HG03097 (cell line): ENCODE results near the gene NUDCD3.

Experiments
- ATAC-seq: cut with Tn5 transposase; IDR thresholded peaks from one replicate; pipeline ENCODE4 v1.9.1; 2021; ENCODE audit not compliant: unreplicated experiment, low FRiP score

NUDCD3 gene

GRCh38 chr7:44373418-44373740 lies 117.1 kb downstream of the NUDCD3 start:
- ATAC-seq: no peak

GRCh38 chr7:44372560-44373417 lies 117.7 kb downstream of the NUDCD3 start:
- ATAC-seq: no peak

- ATAC-seq: no peak
Observed at GRCh38 chr7:44368885-44369284, 121.6 kb downstream of the NUDCD3 start.

GRCh38 chr7:44368455-44368854 lies 122.0 kb downstream of the NUDCD3 start:
- ATAC-seq: no peak

GRCh38 chr7:44367475-44368043 lies 122.9 kb downstream of the NUDCD3 start:
- ATAC-seq: no peak

GRCh38 chr7:44366986-44367385 lies 123.5 kb downstream of the NUDCD3 start:
- ATAC-seq: no peak

GRCh38 chr7:44353668-44354067 lies 136.8 kb downstream of the NUDCD3 start:
- ATAC-seq: no peak

- no peak for ATAC-seq
Observed at GRCh38 chr7:44348851-44349781, 141.3 kb downstream of the NUDCD3 start.

GRCh38 chr7:44348300-44348699 lies 142.2 kb downstream of the NUDCD3 start:
- ATAC-seq: no peak

- ATAC-seq: no peak
Observed at GRCh38 chr7:44347546-44348114, 142.8 kb downstream of the NUDCD3 start.

GRCh38 chr7:44346063-44346462 lies 144.4 kb downstream of the NUDCD3 start:
- no peak for ATAC-seq

- no peak for ATAC-seq
Observed at GRCh38 chr7:44341401-44341800, 149.1 kb downstream of the NUDCD3 start.

- no peak for ATAC-seq
Observed at GRCh38 chr7:44338600-44338999, 151.9 kb downstream of the NUDCD3 start.

- ATAC-seq: no peak
Observed at GRCh38 chr7:44336491-44336890, 154.0 kb downstream of the NUDCD3 start.

- ATAC-seq: no peak
Observed at GRCh38 chr7:44335184-44335583, 155.3 kb downstream of the NUDCD3 start.

GRCh38 chr7:44334734-44335097 lies 155.7 kb downstream of the NUDCD3 start:
- no peak for ATAC-seq

GRCh38 chr7:44333911-44334733 lies 156.3 kb downstream of the NUDCD3 start:
- no peak for ATAC-seq

- no peak for ATAC-seq
Observed at GRCh38 chr7:44331682-44332081, 158.8 kb downstream of the NUDCD3 start.

- no peak for ATAC-seq
Observed at GRCh38 chr7:44330331-44330730, 160.1 kb downstream of the NUDCD3 start.

GRCh38 chr7:44329888-44330287 lies 160.6 kb downstream of the NUDCD3 start:
- no peak for ATAC-seq
